Ovary (tissue), 3 donors: ENCODE data around the gene CTSW.
"Not testable (repeated sequence)": the region's sequence is repeated elsewhere in the genome, so short reads cannot be mapped to it uniquely, and the experiment has no call there.

Experiments used
- CTCF ChIP-seq, 3 donors: fragments of 450-650 bp in 2 of 3; fragments of 200-600 bp in 1 of 3; IDR thresholded peaks; one replicate each; pipeline versions ENCODE4 v1.5.1 to v1.8.0; 2016 to 2022; ENCODE audit warnings: antibody characterized with exemption in 3 of 3, mild to moderate bottlenecking in 1 of 3
- POLR2A ChIP-seq: fragments of 450-650 bp; IDR thresholded peaks from one replicate; pipeline ENCODE4 v1.6.1; 2017; ENCODE audit warnings: antibody characterized with exemption, mild to moderate bottlenecking, moderate library complexity
- donor health status: DM: no; HTN: no; CAD: no.

GRCh38 chr11:65892137-65892540, 12.5 kb downstream of the CTSW start:
- TF ChIP-seq CTCF (IDR thresholded peaks at IDR 0.05); POLR2A: not testable (repeated sequence)
